Ovary (tissue), 3 donors: ENCODE results near the gene CR1L.
"Not testable (repeated sequence)": the region's sequence is repeated elsewhere in the genome, so short reads cannot be mapped to it uniquely, and the experiment has no call there.

Source experiments
- CTCF ChIP-seq, 3 donors: fragments of 450-650 bp in 2 of 3; fragments of 200-600 bp in 1 of 3; IDR thresholded peaks; one replicate each; pipeline versions ENCODE4 v1.5.1 to v1.8.0; 2016 to 2022; ENCODE audit warnings: antibody characterized with exemption in 3 of 3, mild to moderate bottlenecking in 1 of 3
- POLR2A ChIP-seq: fragments of 450-650 bp; IDR thresholded peaks from one replicate; pipeline ENCODE4 v1.6.1; 2017; ENCODE audit warnings: antibody characterized with exemption, mild to moderate bottlenecking, moderate library complexity
- donor health status: DM: no; HTN: no; CAD: no.

DNA sequence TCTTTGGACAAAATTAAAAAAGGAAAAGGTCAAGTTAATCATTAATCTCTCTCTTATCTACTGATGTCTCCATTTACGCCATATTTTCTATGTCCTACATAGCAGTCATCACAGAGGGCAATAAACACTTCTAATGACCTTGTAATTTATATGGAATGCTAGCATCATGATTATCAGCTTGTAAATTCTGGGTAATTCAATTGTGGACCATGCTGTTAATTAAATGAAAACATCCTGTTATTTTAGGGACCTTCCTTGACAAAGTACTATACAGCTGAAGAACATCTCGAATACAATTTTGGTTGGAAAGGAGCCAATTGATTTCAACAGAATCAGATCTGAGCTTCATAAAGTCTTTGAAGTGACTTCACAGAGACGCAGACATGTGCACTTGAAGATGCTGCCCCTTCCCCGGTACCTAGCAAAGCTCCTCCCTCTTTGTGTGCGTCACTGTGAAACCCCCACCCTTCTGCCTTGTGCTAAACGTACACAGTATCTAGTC is 93.3 kb downstream of the CR1L start:
- TF ChIP-seq POLR2A; CTCF (IDR thresholded peaks at IDR 0.05): not testable (repeated sequence)
